ENCODE results near the gene SPRYD4.

- TF ChIP-seq CTCF (IDR thresholded peaks at IDR 0.05) (no peak), POLR2A (IDR thresholded peaks at IDR 0.05) (no peak)
Measured at GRCh38 chr12:56461235-56462159, 6.9 kb upstream of the SPRYD4 start.

Data from thyroid gland (tissue), 4 donors.